Measurements from ENCODE around the gene PLEKHG5. TPM values are rescaled to one million over a fixed set of nuclear protein-coding genes. Genes with fewer than 3 reads are reported as not detected.
A peak's percentile ranks its signal among the peaks of the same experiment; 100 is the strongest.

The PLEKHG5 gene
- total and polyA plus RNA-seq, 10 donors = 6.4 to 120 (median 59.4) TPM

DNA sequence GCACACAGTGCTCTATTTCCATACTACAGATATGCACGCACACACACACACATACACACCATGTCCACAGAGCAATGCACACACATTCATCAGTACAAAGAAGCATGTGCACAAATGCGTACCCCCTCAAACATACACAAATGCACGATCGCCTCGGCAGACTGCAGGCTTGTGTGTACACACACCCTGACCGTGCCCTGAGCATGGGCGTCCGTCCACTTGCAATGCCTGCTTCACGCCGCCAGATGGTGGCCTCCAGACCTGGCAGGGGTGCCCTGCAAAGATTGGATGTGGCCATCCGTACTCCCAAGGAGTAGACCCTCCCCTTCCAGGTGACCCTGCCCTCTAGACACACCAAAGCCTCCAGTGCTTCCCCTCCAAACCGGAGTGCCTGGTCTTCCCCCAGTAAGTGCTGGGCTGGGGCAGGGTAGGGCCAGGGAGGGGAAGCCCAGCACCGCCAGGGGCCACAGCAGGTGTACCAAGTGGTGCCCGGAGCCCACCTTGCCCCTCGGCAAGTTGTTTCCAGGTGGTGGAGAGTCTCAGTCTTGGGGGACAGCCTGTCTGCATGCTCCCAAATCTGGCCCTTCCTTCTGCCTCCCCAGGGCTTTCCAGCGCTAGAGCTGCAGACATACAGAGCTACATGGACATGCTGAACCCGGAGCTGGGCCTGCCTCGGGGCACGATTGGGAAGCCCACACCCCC is 46.3 kb downstream of the PLEKHG5 start:
- Histone ChIP-seq H3K36me3 (no peaks in the 10 kb centered on the region), H3K4me1 (peaks cover 14 to 42% (median 31%) of the 10 kb centered on the region in 6 donors), H3K4me3 (no peak overlapping the region), H3K27ac (no peak overlapping the region), H3K9me3 (no peaks in the 10 kb centered on the region), H3K27me3 (replicated peaks in 1 of 7) (peaks cover 3 to 98% (median 55%) of the 10 kb centered on the region in 7 donors)
- no peak for TF ChIP-seq POLR2AphosphoS5 (IDR thresholded peaks at IDR 0.05)
- no peak for TF ChIP-seq POLR2A (IDR thresholded peaks at IDR 0.05)
- peak; percentile 21 to 73 (median 55) for TF ChIP-seq CTCF (IDR thresholded peaks at IDR 0.05 in 8 of 11, conservative IDR thresholded peaks at IDR 0.05 in 3 of 11)
- intact Hi-C loops (cut with DNase I; ENCODE audit: low total_unique reads) = no loop called here
- DNase-seq = no peak
- WGBS, 5 donors = 51 to 67% (median 61%) methylated on average over 16 to 19 of the region's 19 CpGs

GRCh38 chr1:6444377-6444776 is 47.1 kb downstream of the PLEKHG5 start:
- no peak overlapping the region for H3K27ac ChIP-seq
- 89 to 94% (median 91%) methylated on average over 13 to 15 of the region's 15 CpGs for WGBS, 5 donors
- H3K9me3 ChIP-seq = no peaks in the 10 kb centered on the region
- peaks cover 3 to 98% (median 56%) of the 10 kb centered on the region in 7 donors for H3K27me3 ChIP-seq (replicated peaks in 1 of 7)
- peaks cover 14 to 44% (median 33%) of the 10 kb centered on the region in 6 donors for H3K4me1 ChIP-seq
- H3K36me3 ChIP-seq = no peaks in the 10 kb centered on the region
- DNase-seq = no peak
- H3K4me3 ChIP-seq = no peak overlapping the region
- intact Hi-C loops (cut with DNase I; ENCODE audit: low total_unique reads) = no loop called here
- TF ChIP-seq POLR2AphosphoS5 (IDR thresholded peaks at IDR 0.05) = no peak
- no peak for TF ChIP-seq POLR2A (IDR thresholded peaks at IDR 0.05)
- no peak for TF ChIP-seq CTCF (IDR thresholded peaks at IDR 0.05 in 8 of 11, conservative IDR thresholded peaks at IDR 0.05 in 3 of 11)

DNA sequence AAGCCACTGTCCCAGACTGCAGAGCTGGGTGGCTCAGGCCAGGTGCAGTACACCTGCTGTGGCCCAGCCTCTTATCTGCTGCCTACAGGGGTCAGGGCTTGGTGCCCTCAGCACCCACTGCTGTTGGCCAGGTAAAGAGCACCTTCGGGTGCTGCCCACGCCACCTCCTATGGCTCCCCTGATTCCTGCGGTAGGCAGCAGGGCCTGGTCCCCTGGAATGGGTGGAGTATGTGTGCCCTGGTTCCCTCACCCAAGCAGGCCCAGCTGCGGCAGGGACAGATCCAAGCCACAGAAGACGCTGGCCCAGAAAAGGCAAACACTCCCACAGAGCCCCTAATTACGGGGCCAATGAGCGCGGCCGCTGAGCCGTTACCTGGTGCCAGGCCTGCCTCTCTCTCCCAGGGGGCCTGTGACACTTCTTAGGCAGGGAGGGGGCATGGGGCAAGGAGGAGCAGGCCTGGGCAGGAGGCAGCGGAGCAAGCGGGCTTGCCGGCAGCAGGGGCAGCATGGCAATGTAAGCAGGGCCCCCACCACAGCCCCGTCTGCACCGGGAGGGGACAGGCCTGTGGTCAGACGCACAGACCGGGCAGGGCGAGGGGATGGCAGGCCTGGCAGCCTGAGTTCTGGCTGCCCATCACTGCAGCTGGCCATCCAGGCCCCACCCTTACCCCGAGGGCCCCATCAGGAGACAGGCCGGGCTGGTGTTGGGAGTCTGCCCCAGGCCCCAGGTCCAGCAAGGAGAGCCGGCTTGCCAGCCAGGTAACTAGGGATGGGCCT is 47.9 kb downstream of the PLEKHG5 start:
- Histone ChIP-seq H3K4me3 (no peak overlapping the region), H3K36me3 (no peaks in the 10 kb centered on the region), H3K27ac (no peak overlapping the region), H3K9me3 (no peaks in the 10 kb centered on the region), H3K27me3 (replicated peaks in 1 of 7) (peaks cover 3 to 98% (median 56%) of the 10 kb centered on the region in 7 donors), H3K4me1 (peaks cover 14 to 37% (median 28%) of the 10 kb centered on the region in 6 donors)
- WGBS, 5 donors = 84 to 94% (median 88%) methylated on average over 11 to 21 of the region's 21 CpGs
- TF ChIP-seq CTCF (IDR thresholded peaks at IDR 0.05 in 8 of 11, conservative IDR thresholded peaks at IDR 0.05 in 3 of 11) (no peak), POLR2A (IDR thresholded peaks at IDR 0.05) (no peak), POLR2AphosphoS5 (IDR thresholded peaks at IDR 0.05) (no peak)
- intact Hi-C loops (cut with DNase I; ENCODE audit: low total_unique reads) = no loop called here
- DNase-seq = no peak

GRCh38 chr1:6441586-6441985 is 49.9 kb downstream of the PLEKHG5 start:
- intact Hi-C loops (cut with DNase I; ENCODE audit: low total_unique reads) = no loop called here
- H3K9me3 ChIP-seq = no peaks in the 10 kb centered on the region
- TF ChIP-seq POLR2AphosphoS5 (IDR thresholded peaks at IDR 0.05) (no peak), POLR2A (IDR thresholded peaks at IDR 0.05) (no peak), CTCF (IDR thresholded peaks at IDR 0.05 in 8 of 11, conservative IDR thresholded peaks at IDR 0.05 in 3 of 11) (no peak)
- no peak overlapping the region for H3K27ac ChIP-seq
- H3K36me3 ChIP-seq = no peaks in the 10 kb centered on the region
- H3K27me3 ChIP-seq (replicated peaks in 1 of 7) = peaks cover 0 to 98% (median 44%) of the 10 kb centered on the region in 7 donors
- DNase-seq = no peak
- H3K4me3 ChIP-seq = no peak overlapping the region
- H3K4me1 ChIP-seq = peaks cover 2 to 18% (median 10%) of the 10 kb centered on the region in 6 donors
- 74 to 85% (median 80%) methylated on average over 5 to 7 of the region's 7 CpGs for WGBS, 5 donors

All from spleen (tissue), 11 donors.